WTC11 (cell line): ENCODE data around the gene OR10P1. TPM values are rescaled to one million over a fixed set of nuclear protein-coding genes. Genes with fewer than 3 reads are reported as not detected.

ENCODE experiments used
- ATAC-seq: fragments of 200-7000 bp; cut with Tn5 transposase; 2 replicates; pipeline ENCODE4 v1.10.0; 2021; ENCODE audit warnings: mild to moderate bottlenecking, moderate library complexity
- CTCF ChIA-PET: fragments of 300-600 bp; sonication (Branson Sonifier 250); formaldehyde crosslinking; loops from one replicate; lab custom pipeline; 2021; ENCODE audit warnings: antibody characterized with exemption; lab: Charles Lee
- POLR2A ChIA-PET: fragments of 350-600 bp; sonication (Branson Sonifier 250); formaldehyde crosslinking; loops from one replicate; lab custom pipeline; 2021; ENCODE audit warnings: antibody characterized with exemption; lab: Charles Lee
- DNase-seq: peaks from one replicate; pipeline ENCODE4 v3.0.0; 2021; ENCODE audit warnings: low spot score
- H3K27ac Mint-ChIP-seq: 2 replicates; pipeline ENCODE4 v1.8.0; 2021; ENCODE audit warnings: mixed read lengths
- H3K27me3 Mint-ChIP-seq: 2 replicates; pipeline ENCODE4 v1.8.0; 2021; ENCODE audit warnings: low read depth, mild to moderate bottlenecking, moderate library complexity, mixed read lengths
- H3K36me3 Mint-ChIP-seq: 2 replicates; pipeline ENCODE4 v1.8.0; 2021; ENCODE audit warnings: mixed read lengths
- H3K4me1 Mint-ChIP-seq: 2 replicates; pipeline ENCODE4 v1.8.0; 2022; ENCODE audit warnings: mixed read lengths
- H3K4me3 Mint-ChIP-seq: 2 replicates; pipeline ENCODE4 v1.8.0; 2021; ENCODE audit warnings: mild to moderate bottlenecking, moderate library complexity, mixed read lengths
- H3K9me3 Mint-ChIP-seq: 2 replicates; pipeline ENCODE4 v1.8.0; 2021; ENCODE audit warnings: mixed read lengths
- ATF3 ChIP-seq: sonication (generic); formaldehyde crosslinking; conservative IDR thresholded peaks from 2 replicates; pipeline ENCODE4 v1.8.1; 2022; ENCODE audit warnings: mild to moderate bottlenecking, missing genetic modification reagents
- CBFB ChIP-seq: sonication (generic); formaldehyde crosslinking; IDR thresholded peaks from 2 replicates; pipeline ENCODE4 v1.8.1; 2022; ENCODE audit warnings: mild to moderate bottlenecking, low read depth, missing genetic modification reagents
- CDX4 ChIP-seq: fragments of 250-450 bp; sonication (Bioruptor Pico); IDR thresholded peaks from 2 replicates; pipeline ENCODE4 v1.9.0; 2021; ENCODE audit warnings: moderate library complexity, mild to moderate bottlenecking, inconsistent platforms, borderline replicate concordance
- CREM ChIP-seq: sonication (generic); formaldehyde crosslinking; IDR thresholded peaks from 2 replicates; pipeline ENCODE4 v1.8.1; 2022; ENCODE audit warnings: mild to moderate bottlenecking, missing genetic modification reagents, moderate library complexity
- CTCF ChIP-seq: fragments of 200-600 bp; IDR thresholded peaks from 2 replicates; pipeline ENCODE4 v1.8.0; 2022; ENCODE audit warnings: antibody characterized with exemption
- ELF4 ChIP-seq: sonication (generic); formaldehyde crosslinking; IDR thresholded peaks from 2 replicates; pipeline ENCODE4 v1.8.1; 2022; ENCODE audit warnings: low read depth, mild to moderate bottlenecking, moderate library complexity, missing genetic modification reagents
- MXD4 ChIP-seq: fragments of 250-450 bp; sonication (Bioruptor Pico); IDR thresholded peaks from 2 replicates; pipeline ENCODE4 v1.8.0; 2021; ENCODE audit warnings: mild to moderate bottlenecking, moderate library complexity, borderline replicate concordance
- NR2C2 ChIP-seq: sonication (generic); formaldehyde crosslinking; IDR thresholded peaks from 2 replicates; pipeline ENCODE4 v1.8.0; 2022; ENCODE audit warnings: mild to moderate bottlenecking, missing genetic modification reagents
- OVOL2 ChIP-seq: fragments of 250-450 bp; sonication (Bioruptor Pico); IDR thresholded peaks from 2 replicates; pipeline ENCODE4 v1.9.0; 2021; ENCODE audit warnings: mild to moderate bottlenecking, borderline replicate concordance
- PRDM15 ChIP-seq: sonication (generic); formaldehyde crosslinking; IDR thresholded peaks from 2 replicates; pipeline ENCODE4 v1.8.0; 2022; ENCODE audit warnings: missing genetic modification reagents
- RELA ChIP-seq: sonication (generic); formaldehyde crosslinking; IDR thresholded peaks from 2 replicates; pipeline ENCODE4 v1.8.1; 2022; ENCODE audit warnings: missing genetic modification reagents, mild to moderate bottlenecking, borderline replicate concordance
- SP1 ChIP-seq: sonication (generic); formaldehyde crosslinking; conservative IDR thresholded peaks from 2 replicates; pipeline ENCODE4 v1.8.1; 2022; ENCODE audit warnings: missing genetic modification reagents
- ZNF138 ChIP-seq: sonication (generic); formaldehyde crosslinking; conservative IDR thresholded peaks from 2 replicates; pipeline ENCODE4 v1.8.1; 2022; ENCODE audit warnings: mild to moderate bottlenecking, moderate library complexity, missing genetic modification reagents
- ZNF219 ChIP-seq: sonication (generic); formaldehyde crosslinking; IDR thresholded peaks from 2 replicates; pipeline ENCODE4 v1.8.0; 2023; ENCODE audit warnings: missing genetic modification reagents, mild to moderate bottlenecking, borderline replicate concordance
- ZNF232 ChIP-seq: sonication (generic); formaldehyde crosslinking; IDR thresholded peaks from 2 replicates; pipeline ENCODE4 v1.8.0; 2022; ENCODE audit warnings: mild to moderate bottlenecking, missing genetic modification reagents
- ZNF317 ChIP-seq: sonication (generic); formaldehyde crosslinking; IDR thresholded peaks from 2 replicates; pipeline ENCODE4 v1.8.1; 2023; ENCODE audit warnings: low read depth, mild to moderate bottlenecking, moderate library complexity, missing genetic modification reagents, borderline replicate concordance
- ZNF425 ChIP-seq: fragments of 250-450 bp; sonication (Bioruptor Pico); conservative IDR thresholded peaks from 2 replicates; pipeline ENCODE4 v1.9.0; 2021; ENCODE audit warnings: mild to moderate bottlenecking
- total RNA-seq: library from RNA; stranded (reverse); gene quantifications from 3 replicates; pipeline ENCODE4 v1.2.3, GENCODE V29; 2021

OR10P1 gene
- total RNA-seq, 1 experiment from 2014 or later, result not detected

- H3K27ac Mint-ChIP-seq, result no peak overlapping the region
- ChIA-PET CTCF (interaction anchor here (1.4 to 1.6 kb wide), 2 partner anchors 17 to 73 kb away, joined by 5 to 6 read pairs; a partner anchor contains a TSS), POLR2A (no interaction called here)
- no peak overlapping the region for H3K4me3 Mint-ChIP-seq
- H3K27me3 Mint-ChIP-seq, result no peaks in the 10 kb centered on the region
- H3K36me3 Mint-ChIP-seq, result no peaks in the 10 kb centered on the region
- TF ChIP-seq CBFB (CRISPR knock-in tag) (no peak), ATF3 (CRISPR knock-in tag) (no peak), NR2C2 (CRISPR knock-in tag) (no peak), PRDM15 (no peak), ZNF138 (CRISPR knock-in tag) (no peak), CTCF (no peak)
- ATAC-seq (no peak), DNase-seq (no peak)
- no peaks in the 10 kb centered on the region for H3K4me1 Mint-ChIP-seq
- H3K9me3 Mint-ChIP-seq, result no peaks in the 10 kb centered on the region
Observed at GRCh38 chr12:55664826-55665225, 28.1 kb downstream of the OR10P1 start.

GRCh38 chr12:55666508-55666907, 29.8 kb downstream of the OR10P1 start:
- no peak for ATAC-seq
- H3K36me3 Mint-ChIP-seq, result no peaks in the 10 kb centered on the region
- no peaks in the 10 kb centered on the region for H3K27me3 Mint-ChIP-seq
- no peaks in the 10 kb centered on the region for H3K4me1 Mint-ChIP-seq
- no peak overlapping the region for H3K4me3 Mint-ChIP-seq
- H3K9me3 Mint-ChIP-seq, result no peaks in the 10 kb centered on the region
- ChIA-PET CTCF (interaction anchor here (1.1 to 1.9 kb wide), 5 partner anchors 10 to 71 kb away, joined by 3 to 15 read pairs (median 8); partner anchors contain the start of gene ITGA7), POLR2A (no interaction called here)
- TF ChIP-seq SP1, result no peak
- TF ChIP-seq OVOL2 (CRISPR knock-in tag), result no peak
- no peak for TF ChIP-seq CDX4 (CRISPR knock-in tag)
- no peak for TF ChIP-seq ZNF232 (CRISPR knock-in tag)
- TF ChIP-seq CREM (CRISPR knock-in tag), result no peak
- no peak for TF ChIP-seq RELA (CRISPR knock-in tag)
- no peak for TF ChIP-seq ZNF317
- TF ChIP-seq ZNF219 (CRISPR knock-in tag), result no peak
- TF ChIP-seq ELF4 (CRISPR knock-in tag), result no peak
- TF ChIP-seq MXD4, result no peak
- TF ChIP-seq ZNF425 (CRISPR knock-in tag), result no peak
- no peak overlapping the region for H3K27ac Mint-ChIP-seq
- DNase-seq, result no peak
